ENCODE measurements around the gene NFIX.

Gene NFIX

GRCh38 chr19:13055213-13056051, 60.2 kb downstream of the NFIX start:
- no peak for DNase-seq (ENCODE audit: low read depth in 2 of 2)

- DNase-seq (ENCODE audit: low read depth in 2 of 2) = no peak
Measured at GRCh38 chr19:13056052-13056660, 60.9 kb downstream of the NFIX start.

- no peak for DNase-seq (ENCODE audit: low read depth in 2 of 2)
Measured at GRCh38 chr19:13057147-13057572, 61.9 kb downstream of the NFIX start.

- DNase-seq (ENCODE audit: low read depth in 2 of 2) = no peak
Measured at GRCh38 chr19:13057744-13058143, 62.5 kb downstream of the NFIX start.

- no peak for DNase-seq (ENCODE audit: low read depth in 2 of 2)
Measured at GRCh38 chr19:13058951-13059660, 63.8 kb downstream of the NFIX start.

GRCh38 chr19:13060233-13060963, 65.1 kb downstream of the NFIX start:
- DNase-seq (ENCODE audit: low read depth in 2 of 2) = no peak

- DNase-seq (ENCODE audit: low read depth in 2 of 2) = peak; percentile 50 to 54
Measured at GRCh38 chr19:13060964-13061927, 66.0 kb downstream of the NFIX start.

- DNase-seq (ENCODE audit: low read depth in 2 of 2) = no peak
Measured at GRCh38 chr19:13062317-13062716, 67.0 kb downstream of the NFIX start.

GRCh38 chr19:13063461-13064091, 68.3 kb downstream of the NFIX start:
- no peak for DNase-seq (ENCODE audit: low read depth in 2 of 2)

- no peak for DNase-seq (ENCODE audit: low read depth in 2 of 2)
Measured at GRCh38 chr19:13064092-13064489, 68.8 kb downstream of the NFIX start.

GRCh38 chr19:13066226-13066625, 71.0 kb downstream of the NFIX start:
- no peak for DNase-seq (ENCODE audit: low read depth in 2 of 2)

GRCh38 chr19:13066933-13067807, 71.9 kb downstream of the NFIX start:
- no peak for DNase-seq (ENCODE audit: low read depth in 2 of 2)

- no peak for DNase-seq (ENCODE audit: low read depth in 2 of 2)
Measured at GRCh38 chr19:13068085-13068846, 73.0 kb downstream of the NFIX start.

- DNase-seq (ENCODE audit: low read depth in 2 of 2) = no peak
Measured at GRCh38 chr19:13069415-13070359, 74.4 kb downstream of the NFIX start.

- DNase-seq (ENCODE audit: low read depth in 2 of 2) = no peak
Measured at GRCh38 chr19:13070425-13071140, 75.3 kb downstream of the NFIX start.

- no peak for DNase-seq (ENCODE audit: low read depth in 2 of 2)
Measured at GRCh38 chr19:13071444-13072187, 76.3 kb downstream of the NFIX start.

Data from activated CD8-positive, alpha-beta memory T cell treated with anti-CD3 and anti-CD28 coated beads for 4 hours (primary cell).